Mesendoderm (in vitro differentiated cells): ENCODE results near the gene PPM1M.

Source experiments
- DNase-seq: peaks from one replicate; pipeline ENCODE4 v3.0.0; 2013
- H2AK5ac ChIP-seq: 2 replicates; pipeline ENCODE4 v1.6.1; 2013; ENCODE audit warnings: low read length, inconsistent platforms
- H2BK120ac ChIP-seq: 2 replicates; pipeline ENCODE4 v1.6.1; 2013; ENCODE audit warnings: low read depth, mild to moderate bottlenecking, low read length, moderate library complexity, mixed read lengths
- H2BK15ac ChIP-seq: replicated peaks from 2 replicates; pipeline ENCODE4 v1.6.1; 2013; ENCODE audit warnings: low read depth, mild to moderate bottlenecking, moderate library complexity
- H2BK5ac ChIP-seq: 2 replicates; pipeline ENCODE4 v1.6.1; 2013; ENCODE audit warnings: low read length, inconsistent platforms
- H3K18ac ChIP-seq: 2 replicates; pipeline ENCODE4 v1.6.1; 2013; ENCODE audit warnings: mild to moderate bottlenecking, low read length, mixed read lengths
- H3K23ac ChIP-seq: one replicate; pipeline ENCODE4 v1.6.1; 2013; ENCODE audit warnings: low read length
- H3K27ac ChIP-seq: 2 replicates; pipeline ENCODE4 v1.5.1; 2013; ENCODE audit warnings: low read depth, mild to moderate bottlenecking, inconsistent platforms, low read length, moderate library complexity
- H3K27me3 ChIP-seq: 2 replicates; pipeline ENCODE4 v1.6.1; 2013; ENCODE audit warnings: low read length, control low read depth, mild to moderate bottlenecking, inconsistent platforms; ENCODE audit not compliant: insufficient read depth, poor library complexity
- H3K36me3 ChIP-seq: 2 replicates; pipeline ENCODE4 v1.6.1; 2013; ENCODE audit warnings: low read length, inconsistent platforms; ENCODE audit not compliant: control insufficient read depth, insufficient read depth
- H3K4ac ChIP-seq: one replicate; pipeline ENCODE4 v1.6.1; 2013; ENCODE audit warnings: low read depth, mild to moderate bottlenecking, low read length, moderate library complexity
- H3K4me1 ChIP-seq: 2 replicates; pipeline ENCODE4 v1.6.1; 2013; ENCODE audit warnings: low read depth, low read length, inconsistent platforms; ENCODE audit not compliant: control insufficient read depth
- H3K4me2 ChIP-seq: 2 replicates; pipeline ENCODE4 v1.6.1; 2013; ENCODE audit warnings: low read length
- H3K4me3 ChIP-seq: 2 replicates; pipeline ENCODE4 v1.5.1; 2013; ENCODE audit warnings: mild to moderate bottlenecking, low read length
- H3K56ac ChIP-seq: one replicate; pipeline ENCODE4 v1.6.1; 2013; ENCODE audit warnings: low read length
- H3K79me1 ChIP-seq: 2 replicates; pipeline ENCODE4 v1.6.1; 2013; ENCODE audit warnings: low read length, inconsistent platforms
- H3K79me2 ChIP-seq: 2 replicates; pipeline ENCODE4 v1.6.1; 2013; ENCODE audit warnings: mild to moderate bottlenecking, low read length; ENCODE audit not compliant: control insufficient read depth, insufficient read depth
- H3K9ac ChIP-seq: 2 replicates; pipeline ENCODE4 v1.6.1; 2013; ENCODE audit warnings: low read length, inconsistent platforms
- H4K5ac ChIP-seq: one replicate; pipeline ENCODE4 v1.6.1; 2013; ENCODE audit warnings: low read length
- H4K8ac ChIP-seq: one replicate; pipeline ENCODE4 v1.6.1; 2013; ENCODE audit warnings: low read depth, mild to moderate bottlenecking, control low read depth, low read length, moderate library complexity
- WGBS: extraction: QIAGEN DNeasy Blood & Tissue Kit; methylation state at CpG from one replicate; pipeline ENCODE4 v1.1.7; 2013; ENCODE audit warnings: low lambda C conversion rate, missing lambda C conversion rate; ENCODE audit not compliant: insufficient coverage; ENCODE audit errors: extremely low coverage; 5-methylcytosine and 5-hydroxymethylcytosine counted together

PPM1M gene

DNA sequence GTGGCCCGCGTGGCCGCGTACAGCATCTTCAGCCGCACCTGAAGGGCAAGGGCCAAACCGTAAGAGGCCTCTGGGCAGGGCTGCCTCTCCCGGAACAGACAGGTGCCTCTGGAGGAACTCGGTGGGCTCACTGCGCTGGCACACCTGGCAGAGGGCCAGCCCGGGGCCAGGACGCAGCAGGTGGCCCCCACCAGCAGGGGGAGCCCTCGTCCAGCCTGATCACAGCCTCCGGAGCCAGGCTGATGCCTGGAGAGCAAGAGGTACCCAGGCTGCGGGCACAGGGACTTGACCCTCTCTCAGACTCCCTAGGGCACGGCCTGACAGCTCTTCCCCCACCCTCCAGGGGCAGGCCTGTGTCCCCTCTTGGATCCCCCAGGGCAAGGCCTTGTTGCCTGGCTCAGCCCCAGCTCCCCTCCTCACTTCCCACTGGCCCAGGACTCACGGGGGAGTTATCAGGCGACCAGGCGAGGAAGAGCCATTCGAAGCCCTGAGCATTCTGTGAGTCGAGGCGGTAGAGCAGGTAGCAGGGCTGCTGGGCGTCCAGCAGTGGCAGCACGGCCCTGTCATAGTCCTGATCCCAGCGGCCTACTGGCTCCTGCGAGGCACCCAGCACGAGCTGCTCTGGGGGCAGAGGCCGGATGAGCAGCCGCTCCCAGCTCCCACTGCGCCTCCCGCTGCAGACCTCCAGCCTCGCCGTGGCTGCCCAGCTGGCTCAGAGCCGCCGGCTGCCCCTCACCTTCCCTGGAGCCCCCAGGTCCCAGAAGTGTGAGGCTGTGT is 13.9 kb upstream of the PPM1M start:
- no CpG with 5 or more reads among the region's 34 CpGs for WGBS

DNA sequence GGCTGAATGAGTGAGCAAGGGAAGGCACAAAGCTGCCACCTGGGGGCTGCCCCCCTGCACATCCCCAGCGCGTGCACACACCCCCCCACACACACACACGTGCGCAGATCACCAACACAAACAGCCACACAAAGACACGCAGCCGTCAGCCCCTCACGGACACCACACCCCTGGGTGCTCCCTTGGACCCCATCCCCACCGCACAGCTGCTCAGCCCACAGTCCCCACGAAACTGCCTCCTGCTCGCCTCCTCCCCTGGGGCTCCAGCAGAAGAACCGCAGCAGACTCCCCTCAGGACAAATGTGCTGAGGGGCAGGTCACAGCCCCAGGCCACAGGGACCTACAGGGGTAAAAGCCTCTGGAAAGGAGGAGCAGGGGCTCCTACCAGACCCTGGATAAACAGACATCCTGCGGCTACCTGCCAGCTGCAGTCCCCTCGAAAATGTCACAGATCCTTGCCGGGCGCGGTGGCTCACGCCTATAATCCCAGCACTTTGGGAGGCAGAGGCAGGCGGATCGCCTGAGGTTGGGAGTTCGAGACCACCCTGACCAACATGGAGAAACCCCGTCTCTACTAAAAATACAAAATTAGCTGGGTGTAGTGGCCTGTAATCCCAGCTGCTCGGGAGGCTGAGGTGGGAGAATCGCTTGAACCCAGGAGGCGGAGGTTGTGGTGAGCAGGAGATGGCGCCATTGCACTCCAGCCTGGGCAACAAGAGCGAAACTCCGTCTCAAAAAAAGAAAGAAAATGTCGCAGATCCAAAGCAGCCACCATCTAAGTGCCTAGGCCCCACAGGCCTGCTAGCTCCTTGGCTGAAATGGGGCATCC is 13.1 kb upstream of the PPM1M start:
- Histone ChIP-seq H3K27me3 (no peaks in the 10 kb centered on the region), H3K23ac (no peak overlapping the region), H3K4me1 (peaks cover 3% of the 10 kb centered on the region), H3K56ac (no peak overlapping the region), H4K8ac (no peak overlapping the region), H3K79me1 (peaks cover 1% of the 10 kb centered on the region), H3K18ac (no peak overlapping the region), H3K4me3 (no peak overlapping the region), H3K4ac (no peak overlapping the region), H3K27ac (no peak overlapping the region), H3K36me3 (peaks cover 8% of the 10 kb centered on the region), H3K4me2 (no peak overlapping the region), H3K9ac (peak overlapping the region; percentile 17), H2BK15ac (no peak overlapping the region), H3K79me2 (no peaks in the 10 kb centered on the region), H2BK120ac (no peak overlapping the region), H4K5ac (no peak overlapping the region), H2BK5ac (no peak overlapping the region), H2AK5ac (no peak overlapping the region)
- no CpG with 5 or more reads among the region's 28 CpGs for WGBS
- no peak for DNase-seq

More for the DNA sequence above, 13.9 kb upstream of the PPM1M start:
- H3K56ac ChIP-seq: no peak overlapping the region
- no peak overlapping the region for H4K5ac ChIP-seq
- H2AK5ac ChIP-seq: no peak overlapping the region
- no peak overlapping the region for H2BK120ac ChIP-seq
- H3K4ac ChIP-seq: no peak overlapping the region
- H3K79me1 ChIP-seq: peaks cover 1% of the 10 kb centered on the region
- H3K18ac ChIP-seq: no peak overlapping the region
- no peak overlapping the region for H3K4me2 ChIP-seq
- no peak overlapping the region for H3K23ac ChIP-seq
- no peaks in the 10 kb centered on the region for H3K4me1 ChIP-seq
- no peak overlapping the region for H3K27ac ChIP-seq
- H3K79me2 ChIP-seq: no peaks in the 10 kb centered on the region
- H3K4me3 ChIP-seq: no peak overlapping the region
- no peak overlapping the region for H2BK15ac ChIP-seq
- DNase-seq: peak; percentile 46
- no peaks in the 10 kb centered on the region for H3K27me3 ChIP-seq
- no peak overlapping the region for H3K9ac ChIP-seq
- no peak overlapping the region for H4K8ac ChIP-seq
- no peak overlapping the region for H2BK5ac ChIP-seq
- peaks cover 8% of the 10 kb centered on the region for H3K36me3 ChIP-seq

DNA sequence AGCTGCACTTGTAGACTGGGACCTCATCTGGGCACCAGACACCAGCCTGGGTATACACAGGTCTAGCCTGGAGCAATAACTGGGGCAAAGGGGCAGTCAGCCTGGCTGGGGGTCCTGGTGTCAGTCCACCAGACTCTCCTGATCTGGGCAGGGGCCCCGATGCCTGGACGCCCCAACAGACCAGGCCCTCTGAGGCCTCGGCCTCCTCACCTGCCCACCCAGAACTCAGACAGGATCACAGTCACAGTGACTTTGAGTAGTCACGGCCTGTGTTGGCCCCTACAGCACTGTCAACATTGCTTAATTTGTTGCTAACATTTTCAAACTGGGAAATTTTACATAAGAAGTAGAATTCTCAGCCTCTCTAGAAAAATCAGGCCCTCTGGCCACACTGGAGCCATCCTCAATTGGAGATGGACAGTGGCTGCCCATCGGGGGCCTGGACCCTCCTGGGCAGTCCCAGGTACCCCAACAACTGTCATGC is 12.4 kb upstream of the PPM1M start:
- H3K27me3 ChIP-seq: no peaks in the 10 kb centered on the region
- H2AK5ac ChIP-seq: no peak overlapping the region
- no peaks in the 10 kb centered on the region for H3K79me2 ChIP-seq
- H3K4me1 ChIP-seq: peaks cover 3% of the 10 kb centered on the region
- no peak overlapping the region for H3K4ac ChIP-seq
- H2BK5ac ChIP-seq: no peak overlapping the region
- no peak overlapping the region for H3K27ac ChIP-seq
- no CpG with 5 or more reads among the region's 5 CpGs for WGBS
- no peak for DNase-seq
- H4K8ac ChIP-seq: no peak overlapping the region
- peaks cover 8% of the 10 kb centered on the region for H3K36me3 ChIP-seq
- H3K79me1 ChIP-seq: peaks cover 1% of the 10 kb centered on the region
- H4K5ac ChIP-seq: no peak overlapping the region
- no peak overlapping the region for H2BK120ac ChIP-seq
- H3K4me2 ChIP-seq: no peak overlapping the region
- H3K4me3 ChIP-seq: no peak overlapping the region
- H3K9ac ChIP-seq: peak overlapping the region; percentile 17
- H3K18ac ChIP-seq: no peak overlapping the region
- H2BK15ac ChIP-seq: no peak overlapping the region
- H3K56ac ChIP-seq: no peak overlapping the region
- H3K23ac ChIP-seq: no peak overlapping the region

DNA sequence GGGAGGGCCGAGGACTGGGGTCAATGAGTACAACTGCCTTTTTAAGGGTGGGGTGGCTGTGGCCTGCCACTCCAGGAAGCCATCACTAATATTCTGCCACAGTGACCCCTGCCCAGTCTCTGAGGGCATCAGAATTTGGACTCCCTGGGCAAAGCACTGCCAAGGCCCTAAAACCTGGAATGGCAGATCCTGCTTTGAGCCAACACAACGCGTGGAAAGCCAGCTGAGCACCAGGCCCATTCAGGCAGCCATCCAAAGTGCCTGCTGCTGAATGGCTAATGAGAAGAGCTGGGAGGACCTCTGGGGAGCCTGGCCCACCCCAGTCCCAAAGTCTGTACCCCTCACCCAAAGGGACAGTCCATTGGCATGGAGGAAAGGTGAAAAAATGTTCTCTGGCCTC is 11.6 kb upstream of the PPM1M start:
- H3K4ac ChIP-seq: no peak overlapping the region
- H3K18ac ChIP-seq: no peak overlapping the region
- no peak overlapping the region for H3K4me3 ChIP-seq
- no peak overlapping the region for H3K23ac ChIP-seq
- H2BK120ac ChIP-seq: no peak overlapping the region
- no peak overlapping the region for H2BK5ac ChIP-seq
- no peak overlapping the region for H3K56ac ChIP-seq
- H3K4me2 ChIP-seq: no peak overlapping the region
- peaks cover 8% of the 10 kb centered on the region for H3K36me3 ChIP-seq
- peaks cover 2% of the 10 kb centered on the region for H3K79me2 ChIP-seq
- no peak overlapping the region for H4K5ac ChIP-seq
- no peak overlapping the region for H2AK5ac ChIP-seq
- H3K4me1 ChIP-seq: peaks cover 5% of the 10 kb centered on the region
- DNase-seq: no peak
- H3K27ac ChIP-seq: no peak overlapping the region
- H3K27me3 ChIP-seq: no peaks in the 10 kb centered on the region
- H2BK15ac ChIP-seq: no peak overlapping the region
- H3K9ac ChIP-seq: no peak overlapping the region
- H3K79me1 ChIP-seq: peaks cover 4% of the 10 kb centered on the region
- H4K8ac ChIP-seq: no peak overlapping the region
- no CpG with 5 or more reads among the region's 3 CpGs for WGBS

DNA sequence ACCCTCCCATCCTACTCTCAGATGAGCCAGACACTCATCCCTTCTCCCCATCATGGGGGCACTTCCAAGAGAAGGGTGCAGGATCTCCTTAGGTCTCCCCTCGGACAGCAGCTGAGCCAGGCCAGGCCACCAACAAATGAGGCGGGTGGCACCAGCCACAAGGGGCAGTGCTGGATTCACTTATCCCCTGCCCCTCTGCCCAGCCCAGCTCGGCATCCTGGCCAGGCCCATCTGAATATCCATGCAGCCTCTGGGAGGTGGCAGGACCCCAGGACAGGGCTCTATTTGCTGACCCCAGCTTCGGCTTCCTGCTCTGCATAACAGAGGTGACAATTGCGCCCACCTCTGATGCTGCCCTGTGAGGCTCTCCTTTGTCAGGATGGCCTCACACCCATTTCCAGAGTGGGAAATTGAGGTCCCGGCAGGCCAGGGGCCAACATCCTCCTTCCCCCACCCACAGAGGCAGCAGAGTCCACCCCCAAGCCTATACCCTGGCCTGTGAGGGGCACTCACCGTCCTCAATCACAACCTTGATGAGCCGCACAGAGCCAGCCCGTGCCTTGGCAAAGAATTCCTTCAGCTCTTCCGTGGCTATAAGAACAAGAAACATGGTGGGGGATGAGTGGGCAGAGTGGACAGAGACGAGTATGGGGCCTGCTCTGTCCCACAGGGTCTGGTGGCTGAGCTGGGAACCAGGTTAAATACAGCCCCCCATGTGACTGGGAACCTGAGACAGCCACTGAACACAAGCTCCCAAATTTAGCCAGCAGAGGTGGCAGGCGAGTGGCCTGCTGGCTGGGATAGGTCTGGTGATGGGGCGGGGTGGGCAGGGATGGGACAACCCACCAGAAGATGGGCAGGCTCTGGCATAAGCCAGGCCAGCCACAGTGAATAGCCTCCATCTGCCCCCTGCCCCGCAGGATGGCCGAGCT is 10.8 kb upstream of the PPM1M start:
- Histone ChIP-seq H3K79me2 (peaks cover 2% of the 10 kb centered on the region), H4K5ac (no peak overlapping the region), H3K4ac (no peak overlapping the region), H2AK5ac (no peak overlapping the region), H3K27me3 (no peaks in the 10 kb centered on the region), H3K4me2 (no peak overlapping the region), H3K23ac (no peak overlapping the region), H2BK5ac (no peak overlapping the region), H2BK15ac (no peak overlapping the region), H3K27ac (no peak overlapping the region), H2BK120ac (no peak overlapping the region), H4K8ac (no peak overlapping the region), H3K79me1 (peaks cover 4% of the 10 kb centered on the region), H3K4me3 (no peak overlapping the region), H3K56ac (no peak overlapping the region), H3K9ac (no peak overlapping the region), H3K4me1 (peaks cover 5% of the 10 kb centered on the region), H3K18ac (no peak overlapping the region), H3K36me3 (peaks cover 4% of the 10 kb centered on the region)
- no CpG with 5 or more reads among the region's 15 CpGs for WGBS
- DNase-seq: no peak
